Ectodermal cell (in vitro differentiated cells): ENCODE measurements around the gene NOC4L.

Experiments used
- H3K27ac ChIP-seq: 2 replicates; pipeline ENCODE4 v1.7.0; 2013; ENCODE audit warnings: mild to moderate bottlenecking, low read depth, low read length; ENCODE audit not compliant: insufficient read depth, poor library complexity, severe bottlenecking
- H3K27me3 ChIP-seq: 2 replicates; pipeline ENCODE4 v1.7.0; 2013; ENCODE audit warnings: mild to moderate bottlenecking, low read length; ENCODE audit not compliant: insufficient read depth, control insufficient read depth, poor library complexity, severe bottlenecking
- H3K36me3 ChIP-seq: one replicate; pipeline ENCODE4 v1.7.0; 2013; ENCODE audit warnings: low read length; ENCODE audit not compliant: control insufficient read depth, insufficient read depth
- H3K4me1 ChIP-seq: one replicate; pipeline ENCODE4 v1.7.0; 2013; ENCODE audit warnings: low read length; ENCODE audit not compliant: control insufficient read depth, insufficient read depth
- H3K4me3 ChIP-seq: 2 replicates; pipeline ENCODE4 v1.7.0; 2013; ENCODE audit warnings: low read depth, low read length, control low read depth; ENCODE audit not compliant: insufficient read depth
- H3K9me3 ChIP-seq: 2 replicates; pipeline ENCODE4 v1.7.0; 2013; ENCODE audit warnings: mild to moderate bottlenecking, low read length, moderate library complexity; ENCODE audit not compliant: control insufficient read depth
- WGBS, 2 experiments: methylation state at CpG; one replicate each; pipeline ENCODE4 v1.1.7; 2013; ENCODE audit warnings: missing lambda C conversion rate in 2 of 2; 5-methylcytosine and 5-hydroxymethylcytosine counted together

Gene NOC4L

GRCh38 chr12:132170094-132170636 lies 25.9 kb downstream of the NOC4L start:
- peaks cover 5% of the 10 kb centered on the region for H3K27me3 ChIP-seq
- H3K27ac ChIP-seq = no peak overlapping the region
- no peaks in the 10 kb centered on the region for H3K36me3 ChIP-seq
- 78 to 81% methylated on average over 16 of the region's 16 CpGs for WGBS, 2 experiments
- H3K9me3 ChIP-seq = no peaks in the 10 kb centered on the region
- H3K4me3 ChIP-seq = no peak overlapping the region
- no peaks in the 10 kb centered on the region for H3K4me1 ChIP-seq

GRCh38 chr12:132170637-132171292 lies 26.5 kb downstream of the NOC4L start:
- 91 to 93% methylated on average over 33 of the region's 33 CpGs for WGBS, 2 experiments
- H3K27me3 ChIP-seq = peaks cover 5% of the 10 kb centered on the region
- no peak overlapping the region for H3K27ac ChIP-seq
- H3K4me3 ChIP-seq = no peak overlapping the region
- H3K9me3 ChIP-seq = no peaks in the 10 kb centered on the region
- no peaks in the 10 kb centered on the region for H3K4me1 ChIP-seq
- no peaks in the 10 kb centered on the region for H3K36me3 ChIP-seq

GRCh38 chr12:132171293-132171967 lies 27.2 kb downstream of the NOC4L start:
- Histone ChIP-seq H3K36me3 (no peaks in the 10 kb centered on the region), H3K9me3 (no peaks in the 10 kb centered on the region), H3K27me3 (peaks cover 5% of the 10 kb centered on the region), H3K27ac (no peak overlapping the region), H3K4me3 (no peak overlapping the region), H3K4me1 (no peaks in the 10 kb centered on the region)
- WGBS, 2 experiments = 84% methylated on average over 24 of the region's 24 CpGs

- no peaks in the 10 kb centered on the region for H3K36me3 ChIP-seq
- no peak overlapping the region for H3K4me3 ChIP-seq
- 86 to 91% methylated on average over 27 to 28 of the region's 28 CpGs for WGBS, 2 experiments
- no peaks in the 10 kb centered on the region for H3K9me3 ChIP-seq
- no peaks in the 10 kb centered on the region for H3K4me1 ChIP-seq
- H3K27me3 ChIP-seq = peaks cover 5% of the 10 kb centered on the region
- no peak overlapping the region for H3K27ac ChIP-seq
Measured at GRCh38 chr12:132171968-132172521, 27.8 kb downstream of the NOC4L start.

- no peaks in the 10 kb centered on the region for H3K4me1 ChIP-seq
- WGBS, 2 experiments = 84 to 90% methylated on average over 15 of the region's 15 CpGs
- no peak overlapping the region for H3K27ac ChIP-seq
- H3K4me3 ChIP-seq = no peak overlapping the region
- peaks cover 5% of the 10 kb centered on the region for H3K27me3 ChIP-seq
- H3K36me3 ChIP-seq = no peaks in the 10 kb centered on the region
- no peaks in the 10 kb centered on the region for H3K9me3 ChIP-seq
Measured at GRCh38 chr12:132172619-132173018, 28.4 kb downstream of the NOC4L start.

- H3K9me3 ChIP-seq = no peaks in the 10 kb centered on the region
- 86% methylated on average over 35 of the region's 35 CpGs for WGBS, 2 experiments
Measured at GRCh38 chr12:132173135-132174014, 29.1 kb downstream of the NOC4L start.

GRCh38 chr12:132174015-132174838 lies 30.0 kb downstream of the NOC4L start:
- Histone ChIP-seq H3K4me1 (no peaks in the 10 kb centered on the region), H3K4me3 (no peak overlapping the region), H3K27ac (no peak overlapping the region), H3K9me3 (no peaks in the 10 kb centered on the region), H3K36me3 (no peaks in the 10 kb centered on the region), H3K27me3 (peaks cover 5% of the 10 kb centered on the region)
- WGBS, 2 experiments = 85 to 88% methylated on average over 30 of the region's 30 CpGs

More at GRCh38 chr12:132173135-132174014, 29.1 kb downstream of the NOC4L start:
- Histone ChIP-seq H3K36me3 (no peaks in the 10 kb centered on the region), H3K4me1 (no peaks in the 10 kb centered on the region), H3K27me3 (peaks cover 5% of the 10 kb centered on the region), H3K27ac (no peak overlapping the region), H3K4me3 (no peak overlapping the region)

- WGBS, 2 experiments = 82 to 85% methylated on average over 25 of the region's 25 CpGs
- Histone ChIP-seq H3K4me1 (no peaks in the 10 kb centered on the region), H3K36me3 (no peaks in the 10 kb centered on the region), H3K4me3 (no peak overlapping the region), H3K27ac (no peak overlapping the region), H3K9me3 (no peaks in the 10 kb centered on the region), H3K27me3 (peaks cover 5% of the 10 kb centered on the region)
Measured at GRCh38 chr12:132174839-132175490, 30.7 kb downstream of the NOC4L start.
